Left renal pelvis (tissue), 4 donors: ENCODE measurements around the gene PRRT3. TPM values are rescaled to one million over a fixed set of nuclear protein-coding genes. Genes with fewer than 3 reads are reported as not detected.
"Not testable (repeated sequence)": the region's sequence is repeated elsewhere in the genome, so short reads cannot be mapped to it uniquely, and the experiment has no call there.

Experiments used
- DNase-seq, 4 donors: peaks; one replicate each; pipeline ENCODE4 v3.0.0-alpha.2; 2013; ENCODE audit warnings: low read depth in 4 of 4, low spot score in 3 of 4
- polyA plus RNA-seq, 4 donors: library from polyadenylated mRNA; unstranded; fragments of 120-200 nt; gene quantifications; one replicate each; pipeline ENCODE4 v1.2.1, GENCODE V29; 2013; ENCODE audit not compliant: insufficient read length in 4 of 4

Gene PRRT3
- polyA plus RNA-seq, 4 donors: 3.2 to 5.6 (median 3.6) TPM

GRCh38 chr3:9900965-9901415, 51.2 kb downstream of the PRRT3 start:
- DNase-seq: not testable (repeated sequence)

DNA sequence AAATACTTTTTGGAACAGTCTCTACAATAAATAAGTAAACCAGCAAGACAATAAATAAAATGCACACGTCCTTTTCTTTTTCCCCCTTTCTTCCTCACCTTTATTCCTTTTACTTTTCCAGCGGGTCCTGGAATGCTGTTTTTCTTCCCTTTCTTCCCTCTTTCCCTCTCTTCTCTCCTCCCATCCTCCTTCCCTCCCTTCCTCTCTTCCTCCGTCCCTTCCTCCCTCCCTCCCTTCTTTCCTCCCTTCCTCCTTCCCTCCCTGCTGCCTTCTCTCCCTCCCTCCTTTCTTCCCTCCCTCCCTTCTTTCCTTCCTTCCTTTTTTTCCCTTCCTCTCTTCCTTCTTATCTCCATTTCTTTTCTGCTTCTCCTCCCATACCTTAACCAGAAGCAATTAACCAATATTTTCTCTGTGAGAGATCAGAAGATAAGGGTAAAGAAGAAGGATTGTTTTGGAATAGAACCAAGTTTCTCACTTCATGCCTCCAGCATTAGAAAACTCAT, 52.9 kb downstream of the PRRT3 start:
- no peak for DNase-seq

- DNase-seq: no peak
Measured at GRCh38 chr3:9898467-9899241, 53.6 kb downstream of the PRRT3 start.

GRCh38 chr3:9897408-9898372, 54.5 kb downstream of the PRRT3 start:
- peak in 3 of 4 donors; percentile 54 to 71 (median 66) for DNase-seq

DNA sequence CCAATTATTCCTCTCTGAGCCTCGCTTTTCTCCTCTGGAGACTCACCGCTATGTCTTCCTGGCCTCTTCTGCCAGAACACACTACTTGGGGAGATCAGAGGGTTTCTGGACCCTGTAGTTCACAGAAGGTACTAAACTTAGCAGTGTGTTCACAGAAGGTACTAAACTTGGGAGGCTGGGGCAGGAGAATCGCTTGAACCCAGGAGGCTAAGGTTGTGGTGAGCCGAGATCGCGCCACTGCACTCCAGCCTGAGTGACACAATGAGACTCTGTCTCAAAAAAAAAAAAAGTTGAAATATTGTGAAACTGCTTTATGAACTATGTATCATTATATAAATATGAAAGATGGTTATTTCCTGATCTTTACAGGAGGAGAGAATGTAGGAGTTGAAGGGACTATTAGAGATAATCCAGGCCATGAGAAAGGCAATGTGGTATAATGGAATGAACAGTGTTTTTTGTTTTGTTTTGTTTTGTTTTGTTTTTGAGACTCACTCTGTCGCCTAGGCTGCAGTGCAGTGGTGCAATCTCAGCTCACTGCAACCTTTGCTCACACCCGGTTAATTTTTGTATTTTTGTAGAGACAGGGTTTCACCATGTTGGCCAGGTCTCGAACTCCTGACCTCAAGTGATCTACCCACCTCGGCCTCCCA, 55.3 kb downstream of the PRRT3 start:
- DNase-seq: not testable (repeated sequence)

DNA sequence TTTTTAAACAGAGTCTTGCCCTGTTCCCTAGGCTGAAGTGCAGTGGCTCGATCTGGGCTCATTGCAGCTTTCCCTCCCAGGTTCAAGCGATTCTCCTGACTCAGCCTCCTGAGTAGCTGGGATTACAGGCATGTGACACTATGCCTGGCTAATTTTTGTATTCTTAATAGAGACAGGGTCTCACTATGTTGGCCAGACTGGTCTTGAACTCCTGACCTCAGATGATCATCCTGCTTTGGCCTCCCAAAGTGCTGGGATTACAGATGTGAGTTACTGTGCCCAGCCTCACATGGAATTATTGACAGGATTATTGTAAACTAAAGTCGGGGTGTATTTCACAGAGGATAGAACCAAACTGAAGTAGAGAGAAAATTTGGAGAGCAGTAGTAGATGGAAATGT, 56.5 kb downstream of the PRRT3 start:
- DNase-seq: not testable (repeated sequence)

Other genes starting within 250 kb of the PRRT3 start
- under 1 TPM in 2 of 4 donors, not detected in 2; 0.15 to 0.17 TPM for gene CPNE9, start 248.6 kb downstream of the PRRT3 start, polyA plus RNA-seq
- gene BRPF1, start 220.7 kb downstream of the PRRT3 start, polyA plus RNA-seq: 10 to 100 TPM; 18.5 to 23.2 (median 19.0) TPM
- 10 to 100 TPM; 32.1 to 74.8 (median 50.5) TPM for gene OGG1, start 202.5 kb downstream of the PRRT3 start, polyA plus RNA-seq
- 10 to 100 TPM; 17.0 to 41.1 (median 21.1) TPM for gene CAMK1, start 182.5 kb downstream of the PRRT3 start, polyA plus RNA-seq
- gene TADA3, start 159.9 kb downstream of the PRRT3 start, polyA plus RNA-seq: 10 to 100 TPM; 50.5 to 79.8 (median 60.8) TPM
- gene ARPC4, start 159.3 kb downstream of the PRRT3 start, polyA plus RNA-seq: 100 to 1,000 TPM; 103 to 150 (median 131) TPM
- gene TTLL3, start 142.1 kb downstream of the PRRT3 start, polyA plus RNA-seq: 10 to 100 TPM; 33.3 to 93.1 (median 56.7) TPM
- 10 to 100 TPM; 20.4 to 43.0 (median 30.8) TPM for gene RPUSD3, start 108.4 kb downstream of the PRRT3 start, polyA plus RNA-seq
- gene CIDEC, start 72.2 kb downstream of the PRRT3 start, polyA plus RNA-seq: under 1 TPM in 1 of 4 donors, not detected in 3; 0.37 TPM
- gene JAGN1, start 61.8 kb downstream of the PRRT3 start, polyA plus RNA-seq: 10 to 100 TPM; 31.1 to 46.2 (median 44.1) TPM
- gene IL17RE, start 49.6 kb downstream of the PRRT3 start, polyA plus RNA-seq: 10 to 100 TPM in 3 of 4 donors, 1 to 10 TPM in 1; 1.8 to 20.1 (median 14.7) TPM
- gene IL17RC, start 35.3 kb downstream of the PRRT3 start, polyA plus RNA-seq: 10 to 100 TPM; 39.0 to 44.0 (median 42.5) TPM
- gene CRELD1, start 18.6 kb downstream of the PRRT3 start, polyA plus RNA-seq: 10 to 100 TPM; 44.9 to 77.3 (median 54.0) TPM
- gene EMC3, start 34.4 kb upstream of the PRRT3 start, polyA plus RNA-seq: 10 to 100 TPM; 65.1 to 94.4 (median 83.4) TPM
- 10 to 100 TPM; 14.6 to 22.0 (median 18.6) TPM for gene FANCD2, start 74.0 kb upstream of the PRRT3 start, polyA plus RNA-seq
- gene FANCD2OS, start 155.8 kb upstream of the PRRT3 start, polyA plus RNA-seq: under 1 TPM in 1 of 4 donors, not detected in 3; 0.52 TPM
- gene BRK1, start 163.3 kb upstream of the PRRT3 start, polyA plus RNA-seq: 100 to 1,000 TPM; 190 to 208 (median 200) TPM
- 10 to 100 TPM; 75.8 to 85.0 (median 83.8) TPM for gene VHL, start 189.4 kb upstream of the PRRT3 start, polyA plus RNA-seq
- gene IRAK2, start 212.5 kb upstream of the PRRT3 start, polyA plus RNA-seq: under 1 TPM; 0.63 to 0.95 (median 0.73) TPM